Osteoblast (primary cell): ENCODE measurements around the gene RPL19. TPM values are rescaled to one million over a fixed set of nuclear protein-coding genes. Genes with fewer than 3 reads are reported as not detected.
A peak's percentile ranks its signal among the peaks of the same experiment; 100 is the strongest.

Experiments
- DNase-seq: peaks from one replicate; pipeline ENCODE4 v3.0.0; 2011; ENCODE audit warnings: low spot score, mixed read lengths; ENCODE audit not compliant: insufficient read length; ENCODE audit errors: missing footprints
- H2AFZ ChIP-seq: 2 replicates; pipeline ENCODE4 v1.6.0; 2011; ENCODE audit warnings: mild to moderate bottlenecking, low read length
- H3K27ac ChIP-seq: 2 replicates; pipeline ENCODE4 v1.5.1; 2011; ENCODE audit warnings: mild to moderate bottlenecking, low read depth, low read length, moderate library complexity
- H3K27me3 ChIP-seq: 2 replicates; pipeline ENCODE4 v1.6.0; 2012; ENCODE audit warnings: mild to moderate bottlenecking, control low read depth, inconsistent platforms, low read length, moderate library complexity; ENCODE audit not compliant: insufficient read depth
- H3K36me3 ChIP-seq: 2 replicates; pipeline ENCODE4 v1.5.1; 2011; ENCODE audit warnings: mild to moderate bottlenecking, low read length, control low read depth, moderate library complexity; ENCODE audit not compliant: insufficient read depth
- H3K4me1 ChIP-seq: 2 replicates; pipeline ENCODE4 v1.5.1; 2011; ENCODE audit warnings: mild to moderate bottlenecking, low read length, control low read depth, moderate library complexity; ENCODE audit not compliant: insufficient read depth
- H3K4me2 ChIP-seq: 2 replicates; pipeline ENCODE4 v1.6.0; 2011; ENCODE audit warnings: mild to moderate bottlenecking, low read length; ENCODE audit not compliant: insufficient read depth
- H3K4me3 ChIP-seq: fragments of 200-600 bp; sonication (generic); 3 replicates; pipeline ENCODE4 v1.5.1; 2012; ENCODE audit warnings: mild to moderate bottlenecking, low read length, inconsistent platforms; ENCODE audit not compliant: insufficient read depth
- H3K79me2 ChIP-seq: 2 replicates; pipeline ENCODE4 v1.6.0; 2012; ENCODE audit warnings: mild to moderate bottlenecking, low read length, control low read depth, inconsistent platforms; ENCODE audit not compliant: insufficient read depth
- H3K9me3 ChIP-seq: 2 replicates; pipeline ENCODE4 v1.5.1; 2011; ENCODE audit warnings: low read depth, low read length, control low read depth
- H4K20me1 ChIP-seq: 2 replicates; pipeline ENCODE4 v1.6.0; 2012; ENCODE audit warnings: mild to moderate bottlenecking, low read length, control low read depth; ENCODE audit not compliant: insufficient read depth
- total RNA-seq: library from RNA; depleted of rRNA; stranded (reverse); fragments of >200 nt; gene quantifications from 2 replicates; pipeline ENCODE4 v1.2.3, GENCODE V29; 2012
- TF ChIP-seq, protein P1 (sequence below): IDR thresholded peaks from 2 replicates; pipeline ENCODE4 v1.5.1; 2011; ENCODE audit warnings: mild to moderate bottlenecking, low read depth, low read length, moderate library complexity; ENCODE audit errors: extremely low read depth

The RPL19 gene
- total RNA-seq, 1 donor = 1,279 TPM

DNA sequence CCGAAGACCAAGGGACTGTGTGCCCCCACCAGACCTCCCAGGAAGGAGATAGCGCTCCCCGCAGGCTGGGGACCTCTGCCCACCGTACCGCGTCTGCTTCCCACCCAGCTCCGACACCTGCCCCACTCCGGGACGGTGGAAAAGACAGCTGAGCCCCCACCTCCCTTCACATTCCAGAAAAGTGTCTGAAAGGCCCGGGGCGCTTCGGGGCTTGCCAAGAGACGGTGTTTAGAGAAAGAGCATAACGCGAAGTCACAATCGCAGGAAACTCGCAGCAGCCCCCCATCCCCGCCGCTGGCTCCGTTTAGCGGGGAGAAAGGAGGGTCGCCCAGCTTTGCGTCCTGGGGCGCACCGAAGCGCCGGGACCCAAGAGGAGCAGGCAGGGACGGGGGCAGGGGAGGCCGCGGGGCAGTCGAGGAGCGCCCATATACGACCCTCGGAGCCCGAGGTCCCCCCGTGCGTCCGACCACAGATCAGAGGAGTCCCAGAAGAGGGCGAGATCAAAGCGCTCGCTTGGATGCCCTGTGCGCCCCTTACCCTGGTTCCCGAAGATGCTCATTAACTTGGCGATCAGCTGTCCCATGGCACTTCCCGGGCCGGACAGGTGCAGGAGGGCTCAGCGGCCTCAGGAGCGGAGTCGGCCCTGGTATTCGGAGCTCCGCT is 34.8 kb upstream of the RPL19 start:
- Histone ChIP-seq H3K4me3 (peak overlapping the region; percentile 73), H3K79me2 (no peaks in the 10 kb centered on the region), H3K9me3 (no peaks in the 10 kb centered on the region), H3K27ac (no peak overlapping the region), H4K20me1 (no peaks in the 10 kb centered on the region), H2AFZ (peak overlapping the region; percentile 95), H3K27me3 (peaks cover 24% of the 10 kb centered on the region), H3K4me1 (peaks cover 3% of the 10 kb centered on the region), H3K36me3 (no peaks in the 10 kb centered on the region), H3K4me2 (peak overlapping the region; percentile 88)
- DNase-seq = peak; percentile 75
- TF ChIP-seq, protein P1, sequence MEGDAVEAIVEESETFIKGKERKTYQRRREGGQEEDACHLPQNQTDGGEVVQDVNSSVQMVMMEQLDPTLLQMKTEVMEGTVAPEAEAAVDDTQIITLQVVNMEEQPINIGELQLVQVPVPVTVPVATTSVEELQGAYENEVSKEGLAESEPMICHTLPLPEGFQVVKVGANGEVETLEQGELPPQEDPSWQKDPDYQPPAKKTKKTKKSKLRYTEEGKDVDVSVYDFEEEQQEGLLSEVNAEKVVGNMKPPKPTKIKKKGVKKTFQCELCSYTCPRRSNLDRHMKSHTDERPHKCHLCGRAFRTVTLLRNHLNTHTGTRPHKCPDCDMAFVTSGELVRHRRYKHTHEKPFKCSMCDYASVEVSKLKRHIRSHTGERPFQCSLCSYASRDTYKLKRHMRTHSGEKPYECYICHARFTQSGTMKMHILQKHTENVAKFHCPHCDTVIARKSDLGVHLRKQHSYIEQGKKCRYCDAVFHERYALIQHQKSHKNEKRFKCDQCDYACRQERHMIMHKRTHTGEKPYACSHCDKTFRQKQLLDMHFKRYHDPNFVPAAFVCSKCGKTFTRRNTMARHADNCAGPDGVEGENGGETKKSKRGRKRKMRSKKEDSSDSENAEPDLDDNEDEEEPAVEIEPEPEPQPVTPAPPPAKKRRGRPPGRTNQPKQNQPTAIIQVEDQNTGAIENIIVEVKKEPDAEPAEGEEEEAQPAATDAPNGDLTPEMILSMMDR = no peak

DNA sequence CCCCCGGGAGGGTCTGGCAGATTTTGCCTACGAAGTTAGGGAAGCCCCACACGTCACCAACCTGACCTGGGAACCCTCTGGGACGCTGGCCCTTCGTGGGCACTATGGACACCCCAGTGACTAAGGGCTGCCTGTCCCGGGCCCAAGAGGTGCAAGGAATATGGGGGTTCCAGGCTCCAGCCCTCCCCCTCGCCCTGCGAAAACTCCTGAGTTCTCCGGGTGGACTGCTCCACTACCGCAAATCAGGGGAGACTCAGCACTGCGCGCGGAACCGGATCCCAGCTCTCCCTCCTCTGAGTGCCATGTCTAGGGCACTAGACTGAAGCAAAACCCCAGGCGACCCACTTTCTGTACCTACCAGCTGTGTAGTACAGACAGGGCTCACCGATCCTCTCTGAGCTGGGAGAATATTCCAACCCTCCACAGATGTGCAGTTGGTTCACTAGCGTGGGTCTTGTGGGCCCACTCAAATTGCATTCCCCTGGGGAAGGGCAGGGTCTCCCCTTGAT is 34.2 kb upstream of the RPL19 start, which contains the start of gene ARL5C:
Gene ARL5C, minus strand, starts transcription at position 321 of the 509 bp plus-strand sequence. CDS start 401 bp downstream, outside the sequence.
- H3K4me1 ChIP-seq = peaks cover 3% of the 10 kb centered on the region
- no peaks in the 10 kb centered on the region for H3K9me3 ChIP-seq
- H2AFZ ChIP-seq = peak within 1 kb of the TSS; percentile 95
- peak; percentile 37 for DNase-seq
- H3K79me2 ChIP-seq = no peaks in the 10 kb centered on the region
- peak within 1 kb of the TSS; percentile 88 for H3K4me2 ChIP-seq
- no peaks in the 10 kb centered on the region for H3K36me3 ChIP-seq
- H3K27ac ChIP-seq = no peak within 1 kb of the TSS
- peaks cover 24% of the 10 kb centered on the region for H3K27me3 ChIP-seq
- peak within 1 kb of the TSS; percentile 73 for H3K4me3 ChIP-seq
- no peaks in the 10 kb centered on the region for H4K20me1 ChIP-seq
- TF ChIP-seq, protein P1 = no peak

DNA sequence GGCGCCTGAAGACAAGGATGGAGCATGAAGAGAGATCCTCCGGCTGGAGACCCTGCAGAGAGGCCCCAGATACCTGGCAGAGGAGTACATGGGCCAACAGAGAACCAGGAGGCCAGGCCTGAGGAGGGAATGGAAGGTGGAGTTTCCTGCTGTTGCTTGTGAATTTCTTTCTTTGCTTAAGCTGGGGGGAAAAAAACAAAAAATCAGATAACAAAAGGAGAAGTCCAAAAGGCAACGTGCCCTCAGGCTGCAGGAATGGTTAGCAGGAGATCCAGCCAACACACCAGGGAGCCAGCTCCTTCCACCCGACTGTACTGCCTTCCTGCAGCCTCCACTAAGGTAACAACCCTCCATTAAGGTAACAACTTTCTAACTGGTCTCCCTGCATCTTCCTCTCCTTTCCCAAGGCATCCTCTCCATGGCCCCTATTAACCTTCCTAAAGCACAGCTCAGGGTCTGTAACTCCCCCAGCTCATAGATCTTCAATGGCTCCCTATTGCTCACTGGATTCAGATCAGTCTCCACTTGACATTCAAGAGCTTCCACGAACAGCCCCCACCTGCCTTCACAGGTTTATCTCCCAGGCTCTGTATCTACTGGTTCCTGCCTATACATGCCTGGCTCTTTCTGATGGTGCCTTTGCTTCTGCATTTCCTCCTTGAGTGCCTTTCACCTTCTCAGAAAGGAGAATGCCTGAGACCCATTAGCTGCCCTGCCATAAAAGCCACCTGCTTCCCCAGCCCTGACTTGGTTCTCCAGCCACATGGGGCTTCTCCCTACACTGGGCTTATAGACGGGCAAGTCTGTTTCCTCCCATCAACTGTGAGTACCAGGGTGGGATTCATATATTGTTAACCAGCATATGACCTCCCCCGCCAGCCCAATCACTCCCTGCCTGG is 33.4 kb upstream of the RPL19 start:
- peak; percentile 67 for DNase-seq

More for the DNA sequence above, 33.4 kb upstream of the RPL19 start:
- TF ChIP-seq, protein P1 = no peak
- Histone ChIP-seq H3K79me2 (no peaks in the 10 kb centered on the region), H3K4me3 (no peak overlapping the region), H3K36me3 (no peaks in the 10 kb centered on the region), H3K27me3 (peaks cover 24% of the 10 kb centered on the region), H3K4me2 (no peak overlapping the region), H4K20me1 (no peaks in the 10 kb centered on the region), H3K4me1 (peaks cover 3% of the 10 kb centered on the region), H3K9me3 (no peaks in the 10 kb centered on the region), H3K27ac (no peak overlapping the region), H2AFZ (no peak overlapping the region)
